NCI-H1436 treated with DMSO at 0.1 percent for 48 hours (cell line): ENCODE results near the gene PLET1.

Experiments used
- DNase-seq: peaks from one replicate; lab custom pipeline; 2025; lab: John Stamatoyannopoulos, UW

Gene PLET1

GRCh38 chr11:112260490-112260889 is at the start of gene PLET1:
Gene PLET1, minus strand, starts transcription at chr11:112260860. Its CDS starts 271 bp downstream, at chr11:112260589.
- no peak for DNase-seq

GRCh38 chr11:112310419-112310818 is 49.8 kb upstream of the PLET1 start:
- DNase-seq = no peak

GRCh38 chr11:112308651-112309050 is 48.0 kb upstream of the PLET1 start:
- DNase-seq = no peak

- no peak for DNase-seq
Observed at GRCh38 chr11:112307616-112308015, 47.0 kb upstream of the PLET1 start.

- DNase-seq = no peak
Observed at GRCh38 chr11:112306230-112306629, 45.6 kb upstream of the PLET1 start.

- DNase-seq = no peak
Observed at GRCh38 chr11:112304914-112305313, 44.3 kb upstream of the PLET1 start.

- DNase-seq = no peak
Observed at GRCh38 chr11:112303616-112304015, 43.0 kb upstream of the PLET1 start.

- no peak for DNase-seq
Observed at GRCh38 chr11:112302226-112302868, 41.7 kb upstream of the PLET1 start.

GRCh38 chr11:112300094-112300786 is 39.6 kb upstream of the PLET1 start:
- no peak for DNase-seq

- no peak for DNase-seq
Observed at GRCh38 chr11:112298535-112298934, 37.9 kb upstream of the PLET1 start.

GRCh38 chr11:112297248-112297866 is 36.7 kb upstream of the PLET1 start:
- no peak for DNase-seq

GRCh38 chr11:112296044-112296443 is 35.4 kb upstream of the PLET1 start:
- no peak for DNase-seq

GRCh38 chr11:112294688-112295340 is 34.2 kb upstream of the PLET1 start:
- DNase-seq = no peak

- no peak for DNase-seq
Observed at GRCh38 chr11:112293614-112294013, 33.0 kb upstream of the PLET1 start.

- no peak for DNase-seq
Observed at GRCh38 chr11:112292785-112293407, 32.2 kb upstream of the PLET1 start.

- DNase-seq = no peak
Observed at GRCh38 chr11:112292188-112292587, 31.5 kb upstream of the PLET1 start.

GRCh38 chr11:112291191-112291590 is 30.5 kb upstream of the PLET1 start:
- DNase-seq = no peak

GRCh38 chr11:112290493-112290850 is 29.8 kb upstream of the PLET1 start:
- no peak for DNase-seq

GRCh38 chr11:112289588-112290492 is 29.2 kb upstream of the PLET1 start:
- DNase-seq = no peak

- DNase-seq = no peak
Observed at GRCh38 chr11:112288021-112288420, 27.4 kb upstream of the PLET1 start.

GRCh38 chr11:112285841-112286311 is 25.2 kb upstream of the PLET1 start:
- DNase-seq = no peak
